ENCODE data around the gene ZG16. TPM values are rescaled to one million over a fixed set of nuclear protein-coding genes. Genes with fewer than 3 reads are reported as not detected.

The ZG16 gene
- total and polyA plus RNA-seq, 9 of the 15 experiments (the other 6 are each of a cell fraction or from before 2014, with no cell fraction given), result 0.04 TPM; not detected in 8

- H2AFZ ChIP-seq (ENCODE audit: low read depth, low read length), result no peak overlapping the region; the same call in 1 of the 2 replicates
- no peaks in the 10 kb centered on the region for H3K9me3 ChIP-seq (replicated peaks; ENCODE audit: control insufficient read depth, insufficient read depth, low read depth, low read length)
- H3K4me1 ChIP-seq (replicated peaks in 1 of 2; ENCODE audit: control insufficient read depth in 2 of 2, insufficient read depth in 2 of 2, low read length in 2 of 2), result peaks cover 48 to 67% of the 10 kb centered on the region in 2 experiments
- under 1% methylated on average over 44 of the region's 69 CpGs for WGBS (ENCODE audit: insufficient coverage, low coverage, missing lambda C conversion rate)
- peak; percentile 88 for FAIRE-seq
- in situ Hi-C loops (cut with MboI), result no loop called here
- POLR2A ChIA-PET, result interaction anchor here (0.5 to 2.7 kb wide), 8 partner anchors 8 to 746 kb away, joined by 3 to 8 read pairs (median 4); partner anchors contain the start of genes KIF22 and PAGR1
- H4K20me1 ChIP-seq (replicated peaks; ENCODE audit: control insufficient read depth, insufficient read depth, low read length), result peaks cover 23% of the 10 kb centered on the region; the same call in 1 of the 2 replicates
- intact Hi-C loops (cut with micrococcal nuclease), result loop anchor here (2.0 kb wide), 1 partner anchor 41 kb away; no protein-coding TSS in a partner anchor
- CTCF ChIA-PET (ENCODE audit: low intra/inter-chr PET ratio), result interaction anchor here (0.7 to 1.1 kb wide), 2 partner anchors 9 to 134 kb away, joined by 3 to 5 read pairs; no protein-coding TSS in a partner anchor
- peak; percentile 42 to 96 (median 70) for DNase-seq (ENCODE audit: extremely low read depth in 1 of 4, low spot score in 3 of 4)
- BruUV-seq (replicated peaks), result TSS peak; percentile 52
- peak; percentile 44 for ATAC-seq
- peak overlapping the region; percentile 88 for H3K27ac ChIP-seq (ENCODE audit: extremely low read depth, low read depth, low read length)
- no peaks in the 10 kb centered on the region for H3K9me1 ChIP-seq (ENCODE audit: control insufficient read depth, insufficient read depth, low read length)
- peaks cover 57% of the 10 kb centered on the region for H3K36me3 ChIP-seq (ENCODE audit: control insufficient read depth, insufficient read depth, low read length)
- H3K79me2 ChIP-seq (ENCODE audit: control insufficient read depth, insufficient read depth, low read length), result peaks cover 47% of the 10 kb centered on the region
- H3K4me2 ChIP-seq (ENCODE audit: insufficient read depth, low read length), result peak overlapping the region; percentile 91
- H3K4me3 ChIP-seq, result peak overlapping the region; percentile 60
- no peaks in the 10 kb centered on the region for H3K27me3 ChIP-seq (ENCODE audit: control insufficient read depth in 2 of 2, insufficient read depth in 2 of 2, low read length in 2 of 2)
- peak overlapping the region; percentile 84 to 100 for H3K9ac ChIP-seq (ENCODE audit: insufficient read depth in 1 of 2, low read depth in 2 of 2, low read length in 2 of 2)
- TF ChIP-seq ZNF707 (CRISPR knock-in tag; conservative IDR thresholded peaks at IDR 0.05) (no peak), ZBTB40 (IDR thresholded peaks at IDR 0.05) (peak; percentile 63), ZBTB40 (CRISPR knock-in tag; IDR thresholded peaks at IDR 0.05) (no peak), PML (IDR thresholded peaks at IDR 0.05; ENCODE audit: low read length) (no peak), SUPT5H (IDR thresholded peaks at IDR 0.05) (peak; percentile 82), RAD51 (IDR thresholded peaks at IDR 0.05; ENCODE audit: borderline replicate concordance, low read depth) (no peak), RBM14 (IDR thresholded peaks at IDR 0.05; ENCODE audit: borderline replicate concordance, insufficient read depth, low read depth, low read length) (0 out of 2 replicates have a peak, but pooled peaks have one; percentile 87), C11orf30 (IDR thresholded peaks at IDR 0.05; ENCODE audit: low read depth) (no peak), SIN3B (IDR thresholded peaks at IDR 0.05; ENCODE audit: low read depth) (no peak), MEIS2 (IDR thresholded peaks at IDR 0.05; ENCODE audit: partially characterized antibody) (peak; percentile 53), CXXC5 (CRISPR knock-in tag; IDR thresholded peaks at IDR 0.05) (peak; percentile 79), MBD2 (IDR thresholded peaks at IDR 0.05; ENCODE audit: borderline replicate concordance, low read depth) (no peak; the same call in 1 of the 2 replicates)
Observed at GRCh38 chr16:29807426-29808218, 29.6 kb downstream of the ZG16 start.
